BJ (cell line): ENCODE results near the gene PNMA1. TPM values are rescaled to one million over a fixed set of nuclear protein-coding genes. Genes with fewer than 3 reads are reported as not detected.

Source experiments
- CTCF ChIA-PET: fragments of 350-600 bp; formaldehyde crosslinking; extraction: SDS; loops from one replicate; lab custom pipeline; 2021; ENCODE audit warnings: antibody characterized with exemption, inconsistent platforms; lab: Yijun Ruan, JAX
- POLR2A ChIA-PET: fragments of 300-600 bp; sonication (Branson Sonifier 250); formaldehyde crosslinking; extraction: SDS; loops from one replicate; lab custom pipeline; 2021; ENCODE audit warnings: antibody characterized with exemption; lab: Charles Lee
- DNase-seq: peaks from one replicate; pipeline ENCODE4 v3.0.0-alpha.2; 2011; ENCODE audit warnings: low read depth
- H3K27me3 ChIP-seq: 2 replicates; pipeline ENCODE4 v1.6.0; 2011; ENCODE audit warnings: low read length; ENCODE audit not compliant: control insufficient read depth, insufficient read depth
- H3K36me3 ChIP-seq: 2 replicates; pipeline ENCODE4 v1.5.1; 2011; ENCODE audit warnings: low read length; ENCODE audit not compliant: control insufficient read depth, insufficient read depth
- H3K4me3 ChIP-seq: 2 replicates; pipeline ENCODE4 v1.5.1; 2011; ENCODE audit warnings: low read depth, mild to moderate bottlenecking, control low read depth, low read length
- polyA minus RNA-seq: library from RNA; depleted of rRNA, polyadenylated mRNA; stranded (reverse); fragments of >200 nt; gene quantifications from 2 replicates; pipeline ENCODE4 v1.2.3, GENCODE V29; 2011; rRNA and poly(A)+ RNA removed
- polyA plus RNA-seq: library from polyadenylated mRNA; depleted of rRNA; stranded (reverse); fragments of >200 nt; gene quantifications from 2 replicates; pipeline ENCODE4 v1.2.3, GENCODE V29; 2011; rRNA removed
- TF ChIP-seq, protein P1 (sequence below): IDR thresholded peaks from 2 replicates; pipeline ENCODE4 v1.5.1; 2011; ENCODE audit warnings: low read depth, mild to moderate bottlenecking, control low read depth, inconsistent platforms, low read length, moderate library complexity; ENCODE audit not compliant: insufficient read depth

The PNMA1 gene, protein sequence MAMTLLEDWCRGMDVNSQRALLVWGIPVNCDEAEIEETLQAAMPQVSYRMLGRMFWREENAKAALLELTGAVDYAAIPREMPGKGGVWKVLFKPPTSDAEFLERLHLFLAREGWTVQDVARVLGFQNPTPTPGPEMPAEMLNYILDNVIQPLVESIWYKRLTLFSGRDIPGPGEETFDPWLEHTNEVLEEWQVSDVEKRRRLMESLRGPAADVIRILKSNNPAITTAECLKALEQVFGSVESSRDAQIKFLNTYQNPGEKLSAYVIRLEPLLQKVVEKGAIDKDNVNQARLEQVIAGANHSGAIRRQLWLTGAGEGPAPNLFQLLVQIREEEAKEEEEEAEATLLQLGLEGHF
- 8.8 and 11.6 TPM in 2 replicates for polyA plus RNA-seq
- polyA minus RNA-seq, result 4.2 and 6.0 TPM in 2 replicates

- H3K36me3 ChIP-seq, result peaks cover 21% of the 10 kb centered on the region
- CTCF ChIA-PET, result no interaction called here
- POLR2A ChIA-PET, result interaction anchor here (0.6 kb wide), 1 partner anchor 99 kb away, joined by 5 read pairs; no protein-coding TSS in a partner anchor
- TF ChIP-seq, protein P1, sequence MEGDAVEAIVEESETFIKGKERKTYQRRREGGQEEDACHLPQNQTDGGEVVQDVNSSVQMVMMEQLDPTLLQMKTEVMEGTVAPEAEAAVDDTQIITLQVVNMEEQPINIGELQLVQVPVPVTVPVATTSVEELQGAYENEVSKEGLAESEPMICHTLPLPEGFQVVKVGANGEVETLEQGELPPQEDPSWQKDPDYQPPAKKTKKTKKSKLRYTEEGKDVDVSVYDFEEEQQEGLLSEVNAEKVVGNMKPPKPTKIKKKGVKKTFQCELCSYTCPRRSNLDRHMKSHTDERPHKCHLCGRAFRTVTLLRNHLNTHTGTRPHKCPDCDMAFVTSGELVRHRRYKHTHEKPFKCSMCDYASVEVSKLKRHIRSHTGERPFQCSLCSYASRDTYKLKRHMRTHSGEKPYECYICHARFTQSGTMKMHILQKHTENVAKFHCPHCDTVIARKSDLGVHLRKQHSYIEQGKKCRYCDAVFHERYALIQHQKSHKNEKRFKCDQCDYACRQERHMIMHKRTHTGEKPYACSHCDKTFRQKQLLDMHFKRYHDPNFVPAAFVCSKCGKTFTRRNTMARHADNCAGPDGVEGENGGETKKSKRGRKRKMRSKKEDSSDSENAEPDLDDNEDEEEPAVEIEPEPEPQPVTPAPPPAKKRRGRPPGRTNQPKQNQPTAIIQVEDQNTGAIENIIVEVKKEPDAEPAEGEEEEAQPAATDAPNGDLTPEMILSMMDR, result no peak
- no peak for DNase-seq
- H3K4me3 ChIP-seq, result peak within 1 kb of the TSS; percentile 71
- H3K27me3 ChIP-seq, result no peaks in the 10 kb centered on the region
Observed at GRCh38 chr14:73713803-73714655, at the start of gene PNMA1. Gene PNMA1, minus strand, starts transcription at chr14:73714384. Its CDS starts 745 bp downstream, at chr14:73713639.

DNA sequence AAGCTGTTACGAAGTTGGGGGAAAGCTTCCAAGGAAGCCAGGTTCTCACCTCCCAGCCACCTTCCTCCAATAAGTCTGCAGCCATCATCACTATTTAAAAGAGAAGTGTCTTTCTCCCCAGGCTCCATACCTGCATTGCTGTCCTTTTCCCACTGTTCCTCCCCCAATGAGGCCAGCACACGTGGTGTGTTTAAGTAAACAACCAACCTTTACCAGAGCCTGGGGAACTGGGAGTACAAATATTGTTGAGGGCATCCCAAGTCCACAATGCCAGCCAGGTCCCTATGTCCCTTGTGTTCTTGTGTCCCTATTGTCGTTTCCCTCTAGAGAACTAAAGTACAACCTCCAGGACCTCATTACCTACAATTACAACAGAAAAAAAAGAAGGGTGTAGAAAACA is 49.2 kb upstream of the PNMA1 start:
- TF ChIP-seq, protein P1, result no peak
- DNase-seq, result no peak
- no peak overlapping the region for H3K4me3 ChIP-seq
- ChIA-PET CTCF (interaction anchor here (0.8 kb wide), 1 partner anchor 61 kb away, joined by 3 read pairs; no protein-coding TSS in a partner anchor), POLR2A (no interaction called here)
- no peaks in the 10 kb centered on the region for H3K27me3 ChIP-seq
- H3K36me3 ChIP-seq, result 0 out of 2 replicates have a peak, but pooled peaks cover 1% of the 10 kb centered on the region

- ChIA-PET POLR2A (interaction anchor here (0.7 kb wide), 1 partner anchor 23 kb away, joined by 3 read pairs; no protein-coding TSS in a partner anchor), CTCF (no interaction called here)
- DNase-seq, result no peak
- H3K4me3 ChIP-seq, result no peak overlapping the region
- H3K36me3 ChIP-seq, result 0 out of 2 replicates have a peak, but pooled peaks cover 1% of the 10 kb centered on the region
- H3K27me3 ChIP-seq, result no peaks in the 10 kb centered on the region
- TF ChIP-seq, protein P1, result no peak
Observed at GRCh38 chr14:73762375-73762822, 48.2 kb upstream of the PNMA1 start.

- DNase-seq, result no peak
- CTCF ChIA-PET, result no interaction called here
- Histone ChIP-seq H3K36me3 (0 out of 2 replicates have a peak, but pooled peaks cover 1% of the 10 kb centered on the region), H3K27me3 (no peaks in the 10 kb centered on the region), H3K4me3 (no peak overlapping the region)
- TF ChIP-seq, protein P1, result no peak
- POLR2A ChIA-PET, result no interaction called here
Observed at GRCh38 chr14:73761618-73762355, 47.6 kb upstream of the PNMA1 start.
